GM12865 (cell line): ENCODE results near the gene SENP2.

Experiments
- DNase-seq: peaks from one replicate; pipeline ENCODE4 v3.0.0; 2010; ENCODE audit warnings: low read depth
- H3K4me3 ChIP-seq: 2 replicates; pipeline ENCODE4 v1.5.1; 2011; ENCODE audit warnings: mild to moderate bottlenecking, low read depth, low read length, control low read depth
- TF ChIP-seq, protein P1 (sequence below): IDR thresholded peaks from 2 replicates; pipeline ENCODE4 v1.5.1; 2011; ENCODE audit warnings: low read length, control low read depth, low read depth, inconsistent platforms; ENCODE audit not compliant: insufficient read depth; ENCODE audit errors: missing control alignments

Gene SENP2

GRCh38 chr3:185647134-185647879, 61.2 kb downstream of the SENP2 start:
- TF ChIP-seq, protein P1, sequence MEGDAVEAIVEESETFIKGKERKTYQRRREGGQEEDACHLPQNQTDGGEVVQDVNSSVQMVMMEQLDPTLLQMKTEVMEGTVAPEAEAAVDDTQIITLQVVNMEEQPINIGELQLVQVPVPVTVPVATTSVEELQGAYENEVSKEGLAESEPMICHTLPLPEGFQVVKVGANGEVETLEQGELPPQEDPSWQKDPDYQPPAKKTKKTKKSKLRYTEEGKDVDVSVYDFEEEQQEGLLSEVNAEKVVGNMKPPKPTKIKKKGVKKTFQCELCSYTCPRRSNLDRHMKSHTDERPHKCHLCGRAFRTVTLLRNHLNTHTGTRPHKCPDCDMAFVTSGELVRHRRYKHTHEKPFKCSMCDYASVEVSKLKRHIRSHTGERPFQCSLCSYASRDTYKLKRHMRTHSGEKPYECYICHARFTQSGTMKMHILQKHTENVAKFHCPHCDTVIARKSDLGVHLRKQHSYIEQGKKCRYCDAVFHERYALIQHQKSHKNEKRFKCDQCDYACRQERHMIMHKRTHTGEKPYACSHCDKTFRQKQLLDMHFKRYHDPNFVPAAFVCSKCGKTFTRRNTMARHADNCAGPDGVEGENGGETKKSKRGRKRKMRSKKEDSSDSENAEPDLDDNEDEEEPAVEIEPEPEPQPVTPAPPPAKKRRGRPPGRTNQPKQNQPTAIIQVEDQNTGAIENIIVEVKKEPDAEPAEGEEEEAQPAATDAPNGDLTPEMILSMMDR, result no peak
- no peak overlapping the region for H3K4me3 ChIP-seq
- no peak for DNase-seq

- TF ChIP-seq, protein P1, result no peak
- H3K4me3 ChIP-seq, result no peak overlapping the region
- no peak for DNase-seq
These were observed 61.8 kb downstream of the SENP2 start for GRCh38 chr3:185647880-185648210.

- H3K4me3 ChIP-seq, result no peak overlapping the region
- no peak for DNase-seq
- TF ChIP-seq, protein P1, result no peak
These were observed 62.3 kb downstream of the SENP2 start for GRCh38 chr3:185648396-185648795.

DNA sequence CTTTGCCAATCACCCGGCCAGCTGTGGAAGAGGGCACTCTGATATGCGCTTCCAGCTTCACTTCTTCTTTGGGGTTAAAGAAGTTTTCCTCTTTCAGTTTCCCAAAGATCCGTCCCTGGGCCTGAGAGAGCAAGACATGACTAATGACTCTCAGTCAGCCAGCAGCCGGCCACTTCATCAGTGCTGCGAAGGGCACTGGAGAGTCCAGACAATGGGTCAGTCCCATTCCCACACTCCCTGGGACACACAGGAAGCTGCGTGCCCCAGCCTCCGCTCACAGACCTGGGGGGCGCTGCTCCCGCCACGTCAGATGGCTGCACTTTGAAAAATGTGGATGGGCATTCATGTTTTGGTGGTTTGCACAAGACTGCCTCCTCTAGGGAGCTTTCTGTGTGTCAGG, 63.3 kb downstream of the SENP2 start:
- TF ChIP-seq, protein P1, result no peak
- DNase-seq, result no peak
- no peak overlapping the region for H3K4me3 ChIP-seq

DNA sequence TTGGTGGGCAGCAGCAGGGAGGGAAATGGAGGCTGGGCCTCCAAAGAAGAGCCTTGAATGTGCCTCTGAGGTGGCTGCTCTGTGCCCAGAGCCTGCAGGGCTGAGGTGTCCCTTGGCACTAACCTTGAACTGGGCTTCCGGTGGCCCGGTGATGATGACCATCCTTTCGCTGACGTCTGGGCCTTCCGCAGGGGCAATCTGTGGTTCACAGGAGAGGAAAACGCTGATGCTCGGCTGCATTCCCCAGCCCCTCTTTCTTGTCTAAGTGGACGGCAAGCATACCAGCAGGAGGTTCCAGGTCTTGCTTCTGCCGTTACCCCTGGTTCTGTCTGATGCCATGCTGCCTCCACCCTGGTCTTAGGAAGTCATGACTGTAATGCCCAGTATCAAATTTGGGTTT, 65.9 kb downstream of the SENP2 start:
- TF ChIP-seq, protein P1, result no peak
- no peak overlapping the region for H3K4me3 ChIP-seq
- no peak for DNase-seq

GRCh38 chr3:185653949-185654757, 68.1 kb downstream of the SENP2 start:
- no peak for DNase-seq
- TF ChIP-seq, protein P1, result no peak
- no peak overlapping the region for H3K4me3 ChIP-seq
